ENCODE results near the gene COX14.

Gene COX14

GRCh38 chr12:50084775-50085614, 27.0 kb upstream of the COX14 start, which contains the start of gene SMARCD1:
Gene SMARCD1, plus strand, starts transcription at chr12:50085342. Its CDS starts 28 bp downstream, at chr12:50085370.
- peak; percentile 95 for DNase-seq (ENCODE audit: low spot score)

GRCh38 chr12:50085615-50086072, 26.4 kb upstream of the COX14 start:
- peak; percentile 46 for DNase-seq (ENCODE audit: low spot score)

GRCh38 chr12:50086148-50086547, 25.9 kb upstream of the COX14 start:
- DNase-seq (ENCODE audit: low spot score) = peak; percentile 31

GRCh38 chr12:50087151-50087550, 24.9 kb upstream of the COX14 start:
- no peak for DNase-seq (ENCODE audit: low spot score)

GRCh38 chr12:50087995-50088394, 24.0 kb upstream of the COX14 start:
- DNase-seq (ENCODE audit: low spot score) = no peak

- DNase-seq (ENCODE audit: low spot score) = peak; percentile 87
These were observed 23.3 kb upstream of the COX14 start for GRCh38 chr12:50088577-50089335.

GRCh38 chr12:50089730-50090129, 22.3 kb upstream of the COX14 start:
- DNase-seq (ENCODE audit: low spot score) = no peak

- no peak for DNase-seq (ENCODE audit: low spot score)
These were observed 21.6 kb upstream of the COX14 start for GRCh38 chr12:50090391-50090790.

GRCh38 chr12:50097952-50098351, 14.1 kb upstream of the COX14 start:
- DNase-seq (ENCODE audit: low spot score) = no peak

GRCh38 chr12:50099302-50100008, 12.6 kb upstream of the COX14 start:
- no peak for DNase-seq (ENCODE audit: low spot score)

GRCh38 chr12:50100561-50100960, 11.5 kb upstream of the COX14 start:
- no peak for DNase-seq (ENCODE audit: low spot score)

- DNase-seq (ENCODE audit: low spot score) = peak; percentile 65
These were observed 10.4 kb upstream of the COX14 start for GRCh38 chr12:50101663-50102062.

GRCh38 chr12:50102131-50102531, 9.9 kb upstream of the COX14 start:
- peak; percentile 85 for DNase-seq (ENCODE audit: low spot score)

- peak; percentile 41 for DNase-seq (ENCODE audit: low spot score)
These were observed 9.3 kb upstream of the COX14 start for GRCh38 chr12:50102646-50103309.

- DNase-seq (ENCODE audit: low spot score) = no peak
These were observed 8.7 kb upstream of the COX14 start for GRCh38 chr12:50103351-50103750.

GRCh38 chr12:50103767-50104321, 8.2 kb upstream of the COX14 start, which contains the start of gene GPD1:
Gene GPD1, plus strand, starts transcription at chr12:50104008. Its CDS starts 43 bp downstream, at chr12:50104051.
- DNase-seq (ENCODE audit: low spot score) = peak; percentile 79

GRCh38 chr12:50104417-50105366, 7.3 kb upstream of the COX14 start:
- no peak for DNase-seq (ENCODE audit: low spot score)

- no peak for DNase-seq (ENCODE audit: low spot score)
These were observed 6.1 kb upstream of the COX14 start for GRCh38 chr12:50105913-50106450.

- DNase-seq (ENCODE audit: low spot score) = no peak
These were observed 5.1 kb upstream of the COX14 start for GRCh38 chr12:50106907-50107306.

All from cerebellar cortex (tissue), 1 donor.